ENCODE measurements around the gene BBS9.

GRCh38 chr7:33458581-33458980, 329.2 kb downstream of the BBS9 start:
- no peak for TF ChIP-seq RAD21 (IDR thresholded peaks at IDR 0.05)
- TF ChIP-seq SP1 (IDR thresholded peaks at IDR 0.05): no peak
